ENCODE results near the gene FER.
"Not testable (repeated sequence)": the region's sequence is repeated elsewhere in the genome, so short reads cannot be mapped to it uniquely, and the experiment has no call there.

FER gene

GRCh38 chr5:108947164-108947563, 199.5 kb downstream of the FER start:
- Histone ChIP-seq H3K9ac (ENCODE audit: low read length in 2 of 2) (no peak overlapping the region), H3K9me3 (ENCODE audit: control insufficient read depth in 2 of 2, low read length in 2 of 2) (no peaks in the 10 kb centered on the region), H3K4me1 (ENCODE audit: control insufficient read depth, insufficient read depth, low read length) (no peaks in the 10 kb centered on the region), H3K36me3 (ENCODE audit: control insufficient read depth in 2 of 2, insufficient read depth in 2 of 2, low read length in 2 of 2) (no peaks in the 10 kb centered on the region), H3K27me3 (ENCODE audit: control insufficient read depth in 1 of 2, insufficient read depth in 2 of 2, low read length in 2 of 2) (no peaks in the 10 kb centered on the region), H3K27ac (ENCODE audit: low read length) (no peak overlapping the region), H3K4me3 (ENCODE audit: low read length in 2 of 2) (no peak overlapping the region)

- no peak overlapping the region for H3K4me3 ChIP-seq (ENCODE audit: low read length in 2 of 2)
- H3K4me1 ChIP-seq (ENCODE audit: control insufficient read depth, insufficient read depth, low read length): no peaks in the 10 kb centered on the region
- no peak overlapping the region for H3K9ac ChIP-seq (ENCODE audit: low read length in 2 of 2)
- no peaks in the 10 kb centered on the region for H3K9me3 ChIP-seq (ENCODE audit: control insufficient read depth in 2 of 2, low read length in 2 of 2)
- no peaks in the 10 kb centered on the region for H3K27me3 ChIP-seq (ENCODE audit: control insufficient read depth in 1 of 2, insufficient read depth in 2 of 2, low read length in 2 of 2)
- H3K36me3 ChIP-seq (ENCODE audit: control insufficient read depth in 2 of 2, insufficient read depth in 2 of 2, low read length in 2 of 2): no peaks in the 10 kb centered on the region
- H3K27ac ChIP-seq (ENCODE audit: low read length): no peak overlapping the region
Observed at GRCh38 chr5:108950276-108950675, 202.6 kb downstream of the FER start.

- Histone ChIP-seq H3K27me3 (ENCODE audit: control insufficient read depth in 1 of 2, insufficient read depth in 2 of 2, low read length in 2 of 2) (no peaks in the 10 kb centered on the region), H3K9ac (ENCODE audit: low read length in 2 of 2) (no peak overlapping the region), H3K9me3 (ENCODE audit: control insufficient read depth in 2 of 2, low read length in 2 of 2) (no peaks in the 10 kb centered on the region), H3K36me3 (ENCODE audit: control insufficient read depth in 2 of 2, insufficient read depth in 2 of 2, low read length in 2 of 2) (no peaks in the 10 kb centered on the region), H3K4me3 (ENCODE audit: low read length in 2 of 2) (no peak overlapping the region), H3K27ac (ENCODE audit: low read length) (no peak overlapping the region), H3K4me1 (ENCODE audit: control insufficient read depth, insufficient read depth, low read length) (no peaks in the 10 kb centered on the region)
Observed at GRCh38 chr5:108953940-108954339, 206.2 kb downstream of the FER start.

GRCh38 chr5:108957333-108957732, 209.6 kb downstream of the FER start:
- Histone ChIP-seq H3K4me1 (ENCODE audit: control insufficient read depth, insufficient read depth, low read length) (no peaks in the 10 kb centered on the region), H3K9me3 (ENCODE audit: control insufficient read depth in 2 of 2, low read length in 2 of 2) (no peaks in the 10 kb centered on the region), H3K27me3 (ENCODE audit: control insufficient read depth in 1 of 2, insufficient read depth in 2 of 2, low read length in 2 of 2) (no peaks in the 10 kb centered on the region)

GRCh38 chr5:108966910-108967309, 219.2 kb downstream of the FER start:
- H3K4me3 ChIP-seq (ENCODE audit: low read length in 2 of 2): no peak overlapping the region
- no peaks in the 10 kb centered on the region for H3K4me1 ChIP-seq (ENCODE audit: control insufficient read depth, insufficient read depth, low read length)
- H3K27me3 ChIP-seq (ENCODE audit: control insufficient read depth in 1 of 2, insufficient read depth in 2 of 2, low read length in 2 of 2): no peaks in the 10 kb centered on the region
- no peaks in the 10 kb centered on the region for H3K36me3 ChIP-seq (ENCODE audit: control insufficient read depth in 2 of 2, insufficient read depth in 2 of 2, low read length in 2 of 2)
- no peaks in the 10 kb centered on the region for H3K9me3 ChIP-seq (ENCODE audit: control insufficient read depth in 2 of 2, low read length in 2 of 2)
- H3K27ac ChIP-seq (ENCODE audit: low read length): no peak overlapping the region
- no peak overlapping the region for H3K9ac ChIP-seq (ENCODE audit: low read length in 2 of 2)

More at GRCh38 chr5:108957333-108957732, 209.6 kb downstream of the FER start:
- Histone ChIP-seq H3K27ac (ENCODE audit: low read length) (no peak overlapping the region), H3K4me3 (ENCODE audit: low read length in 2 of 2) (no peak overlapping the region), H3K36me3 (ENCODE audit: control insufficient read depth in 2 of 2, insufficient read depth in 2 of 2, low read length in 2 of 2) (no peaks in the 10 kb centered on the region), H3K9ac (ENCODE audit: low read length in 2 of 2) (no peak overlapping the region)

- Histone ChIP-seq H3K4me1 (ENCODE audit: control insufficient read depth, insufficient read depth, low read length) (no peaks in the 10 kb centered on the region), H3K27me3 (ENCODE audit: control insufficient read depth in 1 of 2, insufficient read depth in 2 of 2, low read length in 2 of 2) (no peaks in the 10 kb centered on the region), H3K9ac (ENCODE audit: low read length in 2 of 2) (no peak overlapping the region), H3K36me3 (ENCODE audit: control insufficient read depth in 2 of 2, insufficient read depth in 2 of 2, low read length in 2 of 2) (no peaks in the 10 kb centered on the region), H3K27ac (ENCODE audit: low read length) (no peak overlapping the region), H3K4me3 (ENCODE audit: low read length in 2 of 2) (no peak overlapping the region), H3K9me3 (ENCODE audit: control insufficient read depth in 2 of 2, low read length in 2 of 2) (no peaks in the 10 kb centered on the region)
Observed at GRCh38 chr5:108974594-108974993, 226.9 kb downstream of the FER start.

GRCh38 chr5:108975697-108976096, 228.0 kb downstream of the FER start:
- Histone ChIP-seq H3K4me1 (ENCODE audit: control insufficient read depth, insufficient read depth, low read length) (no peaks in the 10 kb centered on the region), H3K4me3 (ENCODE audit: low read length in 2 of 2) (no peak overlapping the region), H3K36me3 (ENCODE audit: control insufficient read depth in 2 of 2, insufficient read depth in 2 of 2, low read length in 2 of 2) (no peaks in the 10 kb centered on the region), H3K9ac (ENCODE audit: low read length in 2 of 2) (no peak overlapping the region), H3K27me3 (ENCODE audit: control insufficient read depth in 1 of 2, insufficient read depth in 2 of 2, low read length in 2 of 2) (no peaks in the 10 kb centered on the region), H3K9me3 (ENCODE audit: control insufficient read depth in 2 of 2, low read length in 2 of 2) (no peaks in the 10 kb centered on the region), H3K27ac (ENCODE audit: low read length) (no peak overlapping the region)

- Histone ChIP-seq H3K9me3 (ENCODE audit: control insufficient read depth in 2 of 2, low read length in 2 of 2) (peaks cover 0 to 3% of the 10 kb centered on the region in 2 donors), H3K27me3 (ENCODE audit: control insufficient read depth in 1 of 2, insufficient read depth in 2 of 2, low read length in 2 of 2) (no peaks in the 10 kb centered on the region), H3K36me3 (ENCODE audit: control insufficient read depth in 2 of 2, insufficient read depth in 2 of 2, low read length in 2 of 2) (peaks cover 0 to 2% of the 10 kb centered on the region in 2 donors), H3K9ac (ENCODE audit: low read length in 2 of 2) (no peak overlapping the region), H3K27ac (ENCODE audit: low read length) (no peak overlapping the region), H3K4me3 (ENCODE audit: low read length in 2 of 2) (no peak overlapping the region), H3K4me1 (ENCODE audit: control insufficient read depth, insufficient read depth, low read length) (no peaks in the 10 kb centered on the region)
Observed at GRCh38 chr5:108983461-108984092, 235.9 kb downstream of the FER start.

GRCh38 chr5:108989761-108990392, 242.2 kb downstream of the FER start:
- H3K36me3 ChIP-seq (ENCODE audit: control insufficient read depth in 2 of 2, insufficient read depth in 2 of 2, low read length in 2 of 2): no peaks in the 10 kb centered on the region
- peaks cover 0 to 3% of the 10 kb centered on the region in 2 donors for H3K9me3 ChIP-seq (ENCODE audit: control insufficient read depth in 2 of 2, low read length in 2 of 2)
- H3K27ac ChIP-seq (ENCODE audit: low read length): no peak overlapping the region
- no peak overlapping the region for H3K9ac ChIP-seq (ENCODE audit: low read length in 2 of 2)
- no peaks in the 10 kb centered on the region for H3K4me1 ChIP-seq (ENCODE audit: control insufficient read depth, insufficient read depth, low read length)
- no peak overlapping the region for H3K4me3 ChIP-seq (ENCODE audit: low read length in 2 of 2)
- H3K27me3 ChIP-seq (ENCODE audit: control insufficient read depth in 1 of 2, insufficient read depth in 2 of 2, low read length in 2 of 2): no peaks in the 10 kb centered on the region

- not testable (repeated sequence) for H3K9me3 ChIP-seq (ENCODE audit: control insufficient read depth in 2 of 2, low read length in 2 of 2); H3K9ac ChIP-seq (ENCODE audit: low read length in 2 of 2); H3K4me1 ChIP-seq (ENCODE audit: control insufficient read depth, insufficient read depth, low read length); H3K27ac ChIP-seq (ENCODE audit: low read length); H3K36me3 ChIP-seq (ENCODE audit: control insufficient read depth in 2 of 2, insufficient read depth in 2 of 2, low read length in 2 of 2); H3K4me3 ChIP-seq (ENCODE audit: low read length in 2 of 2); H3K27me3 ChIP-seq (ENCODE audit: control insufficient read depth in 1 of 2, insufficient read depth in 2 of 2, low read length in 2 of 2)
Observed at GRCh38 chr5:108992396-108993085, 244.8 kb downstream of the FER start.

GRCh38 chr5:108993440-108993839, 245.7 kb downstream of the FER start:
- not testable (repeated sequence) for H3K4me3 ChIP-seq (ENCODE audit: low read length in 2 of 2); H3K27me3 ChIP-seq (ENCODE audit: control insufficient read depth in 1 of 2, insufficient read depth in 2 of 2, low read length in 2 of 2)

More at GRCh38 chr5:108993440-108993839, 245.7 kb downstream of the FER start:
- not testable (repeated sequence) for H3K36me3 ChIP-seq (ENCODE audit: control insufficient read depth in 2 of 2, insufficient read depth in 2 of 2, low read length in 2 of 2); H3K27ac ChIP-seq (ENCODE audit: low read length); H3K9me3 ChIP-seq (ENCODE audit: control insufficient read depth in 2 of 2, low read length in 2 of 2); H3K4me1 ChIP-seq (ENCODE audit: control insufficient read depth, insufficient read depth, low read length); H3K9ac ChIP-seq (ENCODE audit: low read length in 2 of 2)

Measured in stomach smooth muscle (tissue), 2 donors.